Adrenal gland (tissue), 12 donors: ENCODE results near the gene SLC25A38. TPM values are rescaled to one million over a fixed set of nuclear protein-coding genes. Genes with fewer than 3 reads are reported as not detected.
"Not testable (repeated sequence)": the region's sequence is repeated elsewhere in the genome, so short reads cannot be mapped to it uniquely, and the experiment has no call there.

Experiments used
- DNase-seq, 7 donors: peaks; one replicate each; pipeline ENCODE4 v3.0.0-alpha.2; 2019 to 2020
- H3K27ac ChIP-seq, 5 donors: fragments of 200-600 bp; sonication (generic) in 4 of 5; 1 replicate in 3 of 5; 2 replicates in 2 of 5; pipeline versions ENCODE4 v1.5.1 to v1.8.0; 2016 to 2020; ENCODE audit warnings: mild to moderate bottlenecking in 1 of 5
- H3K27me3 ChIP-seq: fragments of 200-600 bp; 2 replicates; pipeline ENCODE4 v1.8.0; 2021
- H3K36me3 ChIP-seq, 2 donors: fragments of 200-600 bp; replicated peaks in 1 of 2; 1 replicate in 1 of 2; 2 replicates in 1 of 2; pipeline versions ENCODE4 v1.5.1 to v1.8.0; 2018 to 2022
- H3K4me1 ChIP-seq, 2 donors: fragments of 200-600 bp; replicated peaks in 1 of 2; 1 replicate in 1 of 2; 2 replicates in 1 of 2; pipeline versions ENCODE4 v1.5.1 to v1.8.0; 2018 to 2021
- H3K4me3 ChIP-seq, 4 donors: fragments of 200-600 bp; sonication (generic) in 3 of 4; one replicate each; pipeline ENCODE4 v1.5.1; 2016 to 2018
- H3K9me3 ChIP-seq, 3 donors: fragments of 200-600 bp; sonication (generic) in 1 of 3; replicated peaks in 1 of 3; 1 replicate in 2 of 3; 2 replicates in 1 of 3; pipeline versions ENCODE4 v1.5.1 to v1.8.0; 2016 to 2021
- POLR2A ChIP-seq, 2 donors: fragments of 450-650 bp; IDR thresholded peaks; one replicate each; pipeline ENCODE4 v1.6.1; 2017; ENCODE audit warnings: antibody characterized with exemption in 2 of 2, mild to moderate bottlenecking in 2 of 2, moderate library complexity in 1 of 2
- WGBS, 4 donors: extraction: QIAGEN DNeasy Blood & Tissue Kit in 2 of 4; methylation state at CpG; one replicate each; pipeline versions ENCODE4 v1.1.5 to v1.1.7; 2013 to 2017; 5-methylcytosine and 5-hydroxymethylcytosine counted together
- intact Hi-C, 2 donors: fragments of 100-400 bp; cut with DNase I; formaldehyde crosslinking; loops; one replicate each; pipeline versions ENCODE4 v1.14.1 to v1.15.0; 2022 to 2023
- polyA plus RNA-seq, 3 donors: library from polyadenylated mRNA; stranded (reverse); fragments of 200-250 nt in 2 of 3; fragments of 350-450 nt in 1 of 3; fragmentation: Illumina TruSeq in 1 of 3; extraction: RNeasy Lipid Tissue Mini Kit (QIAGEN cat#74804) in 1 of 3; gene quantifications; one replicate each; pipeline ENCODE4 v1.2.3, GENCODE V29; 2013 to 2014
- total RNA-seq, 9 donors: library from RNA; depleted of rRNA in 4 of 9; stranded (reverse); fragments of >200 nt in 4 of 9; fragments of 120-200 nt in 1 of 9; fragmentation: NEBNext Ultra II Directional in 1 of 9; extraction: Animal tissue kit (Norgen Biotek cat#: 25700) in 1 of 9; gene quantifications; one replicate each; pipeline versions ENCODE4 v1.1.0 to v1.2.4, GENCODE V29; 2013 to 2023
- TF ChIP-seq, protein P1 (sequence below), 6 experiments: fragments of 450-650 bp in 4 of 6; fragments of 200-600 bp in 2 of 6; sonication (generic) in 1 of 6; IDR thresholded peaks; 1 replicate in 5 of 6; 2 replicates in 1 of 6; pipeline versions ENCODE4 v1.5.1 to v1.8.0; 2016 to 2021; ENCODE audit warnings: antibody characterized with exemption in 6 of 6, mild to moderate bottlenecking in 2 of 6, moderate library complexity in 1 of 6
- donor health status: healthy with polysubstance abuse.
- donor health status: Bipolar disorder and iron deficiency.
- donor health status: DM: yes; HTN: yes; CAD: no.
- donor health status: DM: no; HTN: no; CAD: no.
- donor health status: DM: no; HTN: no; CAD: no.
- donor health status: DM: yes; HTN: yes; CAD: no.

The SLC25A38 gene
- total and polyA plus RNA-seq, 12 donors, result 34.2 to 70.6 (median 47.3) TPM

GRCh38 chr3:39412668-39413260 is 29.6 kb downstream of the SLC25A38 start:
- 92 to 93% (median 92%) methylated on average over 9 of the region's 9 CpGs for WGBS, 4 donors
- no peak overlapping the region for H3K27ac ChIP-seq
- peaks cover 0 to 48% of the 10 kb centered on the region in 2 donors for H3K36me3 ChIP-seq
- intact Hi-C loops, result no loop called here
- no peaks in the 10 kb centered on the region for H3K9me3 ChIP-seq
- no peak for DNase-seq
- TF ChIP-seq, protein P1, sequence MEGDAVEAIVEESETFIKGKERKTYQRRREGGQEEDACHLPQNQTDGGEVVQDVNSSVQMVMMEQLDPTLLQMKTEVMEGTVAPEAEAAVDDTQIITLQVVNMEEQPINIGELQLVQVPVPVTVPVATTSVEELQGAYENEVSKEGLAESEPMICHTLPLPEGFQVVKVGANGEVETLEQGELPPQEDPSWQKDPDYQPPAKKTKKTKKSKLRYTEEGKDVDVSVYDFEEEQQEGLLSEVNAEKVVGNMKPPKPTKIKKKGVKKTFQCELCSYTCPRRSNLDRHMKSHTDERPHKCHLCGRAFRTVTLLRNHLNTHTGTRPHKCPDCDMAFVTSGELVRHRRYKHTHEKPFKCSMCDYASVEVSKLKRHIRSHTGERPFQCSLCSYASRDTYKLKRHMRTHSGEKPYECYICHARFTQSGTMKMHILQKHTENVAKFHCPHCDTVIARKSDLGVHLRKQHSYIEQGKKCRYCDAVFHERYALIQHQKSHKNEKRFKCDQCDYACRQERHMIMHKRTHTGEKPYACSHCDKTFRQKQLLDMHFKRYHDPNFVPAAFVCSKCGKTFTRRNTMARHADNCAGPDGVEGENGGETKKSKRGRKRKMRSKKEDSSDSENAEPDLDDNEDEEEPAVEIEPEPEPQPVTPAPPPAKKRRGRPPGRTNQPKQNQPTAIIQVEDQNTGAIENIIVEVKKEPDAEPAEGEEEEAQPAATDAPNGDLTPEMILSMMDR (IDR thresholded peaks at IDR 0.05), result no peak
- no peak for TF ChIP-seq POLR2A (IDR thresholded peaks at IDR 0.05)
- H3K4me1 ChIP-seq, result peaks cover 3 to 8% of the 10 kb centered on the region in 2 donors
- H3K27me3 ChIP-seq, result no peaks in the 10 kb centered on the region
- no peak overlapping the region for H3K4me3 ChIP-seq

GRCh38 chr3:39413691-39414420 is 30.7 kb downstream of the SLC25A38 start:
- intact Hi-C loops, result no loop called here
- 59 to 79% (median 70%) methylated on average over 6 of the region's 6 CpGs for WGBS, 4 donors

GRCh38 chr3:39414421-39414907 is 31.3 kb downstream of the SLC25A38 start:
- intact Hi-C loops, result no loop called here
- no peaks in the 10 kb centered on the region for H3K9me3 ChIP-seq
- no peaks in the 10 kb centered on the region for H3K27me3 ChIP-seq
- WGBS, 4 donors, result 60 to 78% (median 72%) methylated on average over 2 of the region's 2 CpGs
- no peak for DNase-seq
- peaks cover 0 to 44% of the 10 kb centered on the region in 2 donors for H3K36me3 ChIP-seq
- no peak overlapping the region for H3K4me3 ChIP-seq
- H3K4me1 ChIP-seq, result peaks cover 0 to 3% of the 10 kb centered on the region in 2 donors
- H3K27ac ChIP-seq, result no peak overlapping the region
- no peak for TF ChIP-seq POLR2A (IDR thresholded peaks at IDR 0.05)
- TF ChIP-seq, protein P1 (IDR thresholded peaks at IDR 0.05), result no peak

More at GRCh38 chr3:39413691-39414420, 30.7 kb downstream of the SLC25A38 start:
- Histone ChIP-seq H3K9me3 (no peaks in the 10 kb centered on the region), H3K27me3 (no peaks in the 10 kb centered on the region), H3K27ac (no peak overlapping the region), H3K4me1 (peaks cover 0 to 3% of the 10 kb centered on the region in 2 donors), H3K36me3 (peaks cover 0 to 48% of the 10 kb centered on the region in 2 donors), H3K4me3 (no peak overlapping the region)
- no peak for DNase-seq
- TF ChIP-seq, protein P1 (IDR thresholded peaks at IDR 0.05), result no peak
- TF ChIP-seq POLR2A (IDR thresholded peaks at IDR 0.05), result no peak

- intact Hi-C loops, result loop anchor here (5.0 kb wide), 1 partner anchor 82 kb away; no protein-coding TSS in a partner anchor
- 87 to 91% (median 89%) methylated on average over 3 of the region's 3 CpGs for WGBS, 4 donors
These were observed 32.1 kb downstream of the SLC25A38 start for GRCh38 chr3:39415302-39415701.

More at GRCh38 chr3:39415302-39415701, 32.1 kb downstream of the SLC25A38 start:
- DNase-seq, H3K27ac ChIP-seq, H3K27me3 ChIP-seq, H3K9me3 ChIP-seq, H3K4me3 ChIP-seq, H3K4me1 ChIP-seq: not testable (repeated sequence)
- H3K36me3 ChIP-seq, result peaks cover 0 to 35% of the 10 kb centered on the region in 2 donors
